Smooth muscle cell (in vitro differentiated cells): Measurements from ENCODE around the gene UMODL1. TPM values are rescaled to one million over a fixed set of nuclear protein-coding genes. Genes with fewer than 3 reads are reported as not detected.

Experiments
- DNase-seq: peaks from one replicate; lab custom pipeline; 2025; ENCODE audit not compliant: unreplicated experiment; lab: John Stamatoyannopoulos, UW
- H2AFZ ChIP-seq: fragments of 200-600 bp; sonication (generic); 2 replicates; pipeline ENCODE4 v1.6.0; 2016; ENCODE audit warnings: antibody characterized with exemption, low read depth, mild to moderate bottlenecking
- H3F3A ChIP-seq: fragments of 200-600 bp; sonication (generic); 2 replicates; pipeline ENCODE4 v1.6.0; 2017; ENCODE audit warnings: antibody characterized with exemption, low read depth
- H3K27ac ChIP-seq: fragments of 200-600 bp; sonication (generic); 2 replicates; pipeline ENCODE4 v1.5.1; 2016; ENCODE audit warnings: low read depth, mild to moderate bottlenecking
- H3K27me3 ChIP-seq: fragments of 200-600 bp; sonication (generic); 2 replicates; pipeline ENCODE4 v1.6.1; 2016; ENCODE audit warnings: low read depth, mild to moderate bottlenecking
- H3K36me3 ChIP-seq: fragments of 200-600 bp; sonication (generic); 2 replicates; pipeline ENCODE4 v1.5.1; 2016; ENCODE audit warnings: low read depth
- H3K4me1 ChIP-seq: fragments of 200-600 bp; sonication (generic); 2 replicates; pipeline ENCODE4 v1.5.1; 2016; ENCODE audit warnings: low read depth
- H3K4me2 ChIP-seq: fragments of 200-600 bp; sonication (generic); 2 replicates; pipeline ENCODE4 v1.6.0; 2016; ENCODE audit warnings: mild to moderate bottlenecking
- H3K4me3 ChIP-seq: fragments of 200-600 bp; sonication (generic); 2 replicates; pipeline ENCODE4 v1.5.1; 2016; ENCODE audit warnings: mild to moderate bottlenecking
- H3K79me2 ChIP-seq: fragments of 200-600 bp; sonication (generic); 2 replicates; pipeline ENCODE4 v1.6.0; 2016; ENCODE audit warnings: low read depth, mild to moderate bottlenecking
- H3K9ac ChIP-seq: fragments of 200-600 bp; sonication (generic); 2 replicates; pipeline ENCODE4 v1.6.0; 2016; ENCODE audit warnings: low read depth
- H3K9me3 ChIP-seq: fragments of 200-600 bp; sonication (generic); replicated peaks from 2 replicates; pipeline ENCODE4 v1.5.1; 2016; ENCODE audit warnings: low read depth
- H4K20me1 ChIP-seq: fragments of 200-600 bp; sonication (generic); 2 replicates; pipeline ENCODE4 v1.6.0; 2016; ENCODE audit warnings: low read depth
- CTCF ChIP-seq: fragments of 200-600 bp; sonication (generic); IDR thresholded peaks from 2 replicates; pipeline ENCODE4 v1.5.1; 2017; ENCODE audit warnings: borderline replicate concordance, mild to moderate bottlenecking, antibody characterized with exemption; ENCODE audit not compliant: insufficient read depth, poor library complexity, severe bottlenecking
- WGBS: methylation state at CpG from one replicate; pipeline ENCODE4 v1.1.7; 2016; ENCODE audit warnings: low lambda C conversion rate; 5-methylcytosine and 5-hydroxymethylcytosine counted together
- polyA plus RNA-seq: library from polyadenylated mRNA; unstranded; fragments of >200 nt; fragmentation: Nextera tagmentation; extraction: Ambion mirVana; gene quantifications from 2 replicates; pipeline ENCODE4 v1.2.1, GENCODE V29; 2016
- total RNA-seq: library from RNA; depleted of rRNA; stranded (reverse); fragments of >200 nt; gene quantifications from 2 replicates; pipeline ENCODE4 v1.2.3, GENCODE V29; 2014

UMODL1 gene
- total and polyA plus RNA-seq, 2 experiments from 2014 or later = 0.14 TPM; not detected in 1

GRCh38 chr21:42088658-42089057, 17.5 kb downstream of the UMODL1 start:
- H2AFZ ChIP-seq = no peak overlapping the region
- no peaks in the 10 kb centered on the region for H3F3A ChIP-seq
- no peaks in the 10 kb centered on the region for H4K20me1 ChIP-seq
- H3K79me2 ChIP-seq = no peaks in the 10 kb centered on the region
- H3K4me3 ChIP-seq = no peak overlapping the region
- no peaks in the 10 kb centered on the region for H3K9me3 ChIP-seq
- no peaks in the 10 kb centered on the region for H3K36me3 ChIP-seq
- no peaks in the 10 kb centered on the region for H3K27me3 ChIP-seq
- no peak overlapping the region for H3K27ac ChIP-seq
- 94% methylated on average over 5 of the region's 5 CpGs for WGBS
- H3K4me2 ChIP-seq = no peak overlapping the region
- DNase-seq = no peak
- no peak for TF ChIP-seq CTCF
- no peak overlapping the region for H3K9ac ChIP-seq
- H3K4me1 ChIP-seq = no peaks in the 10 kb centered on the region

GRCh38 chr21:42089093-42089631, 18.0 kb downstream of the UMODL1 start:
- Histone ChIP-seq H3F3A (no peaks in the 10 kb centered on the region), H2AFZ (no peak overlapping the region), H3K9me3 (no peaks in the 10 kb centered on the region), H3K79me2 (no peaks in the 10 kb centered on the region), H3K9ac (no peak overlapping the region), H3K4me1 (no peaks in the 10 kb centered on the region), H3K4me3 (no peak overlapping the region), H3K27ac (no peak overlapping the region), H4K20me1 (no peaks in the 10 kb centered on the region), H3K36me3 (no peaks in the 10 kb centered on the region), H3K4me2 (no peak overlapping the region), H3K27me3 (no peaks in the 10 kb centered on the region)
- DNase-seq = no peak
- 84% methylated on average over 12 of the region's 12 CpGs for WGBS
- TF ChIP-seq CTCF = no peak

- H2AFZ ChIP-seq = no peak overlapping the region
- H3K4me3 ChIP-seq = no peak overlapping the region
- no peaks in the 10 kb centered on the region for H3K9me3 ChIP-seq
- no peaks in the 10 kb centered on the region for H3K4me1 ChIP-seq
- no peaks in the 10 kb centered on the region for H3K36me3 ChIP-seq
- H3F3A ChIP-seq = no peaks in the 10 kb centered on the region
- H3K79me2 ChIP-seq = no peaks in the 10 kb centered on the region
- H3K27ac ChIP-seq = no peak overlapping the region
- H4K20me1 ChIP-seq = no peaks in the 10 kb centered on the region
- no peak overlapping the region for H3K4me2 ChIP-seq
- WGBS = 93% methylated on average over 20 of the region's 21 CpGs
- H3K27me3 ChIP-seq = no peaks in the 10 kb centered on the region
- H3K9ac ChIP-seq = no peak overlapping the region
- TF ChIP-seq CTCF = no peak
- DNase-seq = no peak
Measured at GRCh38 chr21:42089665-42090310, 18.7 kb downstream of the UMODL1 start.

GRCh38 chr21:42091899-42092508, 20.9 kb downstream of the UMODL1 start:
- no peak overlapping the region for H3K9ac ChIP-seq
- WGBS = 63% methylated on average over 14 of the region's 14 CpGs
- no peaks in the 10 kb centered on the region for H3K27me3 ChIP-seq
- H3K36me3 ChIP-seq = no peaks in the 10 kb centered on the region
- H2AFZ ChIP-seq = peak overlapping the region; percentile 33
- no peaks in the 10 kb centered on the region for H3K9me3 ChIP-seq
- no peak overlapping the region for H3K27ac ChIP-seq
- no peaks in the 10 kb centered on the region for H3F3A ChIP-seq
- no peaks in the 10 kb centered on the region for H3K79me2 ChIP-seq
- H3K4me1 ChIP-seq = no peaks in the 10 kb centered on the region
- no peak overlapping the region for H3K4me3 ChIP-seq
- DNase-seq = no peak
- H4K20me1 ChIP-seq = no peaks in the 10 kb centered on the region
- H3K4me2 ChIP-seq = no peak overlapping the region
- no peak for TF ChIP-seq CTCF
